Left ventricle myocardium superior (tissue), 1 donor: ENCODE data around the gene NCAPG2. TPM values are rescaled to one million over a fixed set of nuclear protein-coding genes. Genes with fewer than 3 reads are reported as not detected.

Source experiments
- ATAC-seq: fragments of 200-7000 bp; cut with Tn5 transposase; one replicate; pipeline ENCODE4 v1.9.1; 2020; ENCODE audit warnings: mild to moderate bottlenecking, moderate library complexity
- DNase-seq: peaks from one replicate; pipeline ENCODE4 v3.0.0-alpha.2; 2020
- intact Hi-C: fragments of 100-400 bp; cut with micrococcal nuclease; formaldehyde crosslinking; loops from one replicate; pipeline ENCODE4 v1.11.0; 2022
- long read RNA-seq: library from polyadenylated mRNA; unstranded; transcript quantifications from one replicate; pipeline ENCODE4 v2.0.0, GENCODE V29; 2021
- total RNA-seq: library from RNA; stranded (reverse); fragmentation: NEBNext Ultra II Directional; extraction: Animal tissue kit (Norgen Biotek cat#: 25700); gene quantifications from one replicate; pipeline ENCODE4 v1.2.1, GENCODE V29; 2021
- donor health status: DM: no; HTN: yes; CAD: no; lungs with severe emphysema.

NCAPG2 gene, protein sequence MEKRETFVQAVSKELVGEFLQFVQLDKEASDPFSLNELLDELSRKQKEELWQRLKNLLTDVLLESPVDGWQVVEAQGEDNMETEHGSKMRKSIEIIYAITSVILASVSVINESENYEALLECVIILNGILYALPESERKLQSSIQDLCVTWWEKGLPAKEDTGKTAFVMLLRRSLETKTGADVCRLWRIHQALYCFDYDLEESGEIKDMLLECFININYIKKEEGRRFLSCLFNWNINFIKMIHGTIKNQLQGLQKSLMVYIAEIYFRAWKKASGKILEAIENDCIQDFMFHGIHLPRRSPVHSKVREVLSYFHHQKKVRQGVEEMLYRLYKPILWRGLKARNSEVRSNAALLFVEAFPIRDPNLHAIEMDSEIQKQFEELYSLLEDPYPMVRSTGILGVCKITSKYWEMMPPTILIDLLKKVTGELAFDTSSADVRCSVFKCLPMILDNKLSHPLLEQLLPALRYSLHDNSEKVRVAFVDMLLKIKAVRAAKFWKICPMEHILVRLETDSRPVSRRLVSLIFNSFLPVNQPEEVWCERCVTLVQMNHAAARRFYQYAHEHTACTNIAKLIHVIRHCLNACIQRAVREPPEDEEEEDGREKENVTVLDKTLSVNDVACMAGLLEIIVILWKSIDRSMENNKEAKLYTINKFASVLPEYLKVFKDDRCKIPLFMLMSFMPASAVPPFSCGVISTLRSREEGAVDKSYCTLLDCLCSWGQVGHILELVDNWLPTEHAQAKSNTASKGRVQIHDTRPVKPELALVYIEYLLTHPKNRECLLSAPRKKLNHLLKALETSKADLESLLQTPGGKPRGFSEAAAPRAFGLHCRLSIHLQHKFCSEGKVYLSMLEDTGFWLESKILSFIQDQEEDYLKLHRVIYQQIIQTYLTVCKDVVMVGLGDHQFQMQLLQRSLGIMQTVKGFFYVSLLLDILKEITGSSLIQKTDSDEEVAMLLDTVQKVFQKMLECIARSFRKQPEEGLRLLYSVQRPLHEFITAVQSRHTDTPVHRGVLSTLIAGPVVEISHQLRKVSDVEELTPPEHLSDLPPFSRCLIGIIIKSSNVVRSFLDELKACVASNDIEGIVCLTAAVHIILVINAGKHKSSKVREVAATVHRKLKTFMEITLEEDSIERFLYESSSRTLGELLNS
- 5.0 TPM for total RNA-seq
- long read RNA-seq, partial matches to known transcripts = 1 of 6 reads
- long read RNA-seq, other reads (novel, unspliced or antisense) = 2 of 6 reads

DNA sequence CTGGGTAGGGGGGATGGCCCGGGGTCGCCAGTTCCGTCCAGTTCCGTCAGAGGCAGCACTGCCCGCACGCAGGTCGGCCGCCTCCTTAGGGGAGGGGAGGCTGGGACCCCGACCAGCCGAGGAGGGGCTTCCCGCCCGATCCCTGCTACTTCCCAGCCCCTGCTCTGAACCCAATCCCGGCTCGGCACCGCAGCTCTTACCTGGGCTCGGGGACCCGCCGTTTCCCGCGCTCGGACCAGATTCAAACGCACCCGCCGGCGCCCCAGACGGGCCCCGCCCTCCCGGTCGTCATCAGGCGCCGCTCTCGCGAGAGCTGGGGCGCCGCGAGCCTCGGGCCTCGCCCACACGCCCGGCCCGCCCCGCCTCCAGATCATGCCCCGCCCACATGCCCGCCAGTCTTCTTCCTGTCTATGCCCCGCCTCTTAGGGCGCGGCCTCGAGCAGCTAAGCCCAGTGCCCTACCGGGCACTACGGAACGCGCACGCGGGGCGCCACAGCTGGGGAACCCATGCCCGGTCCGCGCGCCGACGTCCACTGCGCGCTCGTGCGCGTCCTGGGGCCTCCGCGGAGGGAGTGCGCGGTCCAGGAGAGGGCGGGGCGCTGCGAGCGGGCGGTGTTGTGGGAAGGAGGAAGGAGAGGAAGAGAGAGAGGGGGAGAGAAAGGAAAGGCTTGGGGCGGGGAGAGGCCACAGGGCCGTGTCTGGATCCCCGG, at the start of gene NCAPG2:
Gene NCAPG2, minus strand, starts transcription at position 281 of the 710 bp plus-strand sequence. CDS start 2,905 bp downstream, outside the sequence.
- intact Hi-C loops = no loop called here
- ATAC-seq = peak; percentile 99
- peak; percentile 99 for DNase-seq

DNA sequence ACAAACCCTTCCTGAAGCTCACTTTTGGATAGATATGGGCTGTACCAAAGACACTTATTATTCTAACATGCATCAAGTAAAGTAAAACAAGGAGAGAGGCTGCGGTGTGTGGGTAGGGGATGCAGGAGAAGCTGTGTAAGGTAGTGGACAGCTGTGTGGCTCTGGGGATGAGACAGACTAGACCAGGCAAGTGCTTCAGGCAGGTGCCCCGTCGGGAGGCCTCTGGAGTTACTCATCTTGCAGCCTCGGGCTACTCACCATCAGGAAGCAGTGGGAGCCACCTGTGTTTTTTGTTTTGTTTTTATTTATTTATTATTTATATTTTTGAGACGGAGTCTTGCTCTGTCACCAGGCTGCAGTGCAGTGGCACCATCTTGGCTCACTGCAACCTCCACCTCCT, 49.3 kb upstream of the NCAPG2 start:
- intact Hi-C loops = no loop called here
- no peak for DNase-seq
- no peak for ATAC-seq

DNA sequence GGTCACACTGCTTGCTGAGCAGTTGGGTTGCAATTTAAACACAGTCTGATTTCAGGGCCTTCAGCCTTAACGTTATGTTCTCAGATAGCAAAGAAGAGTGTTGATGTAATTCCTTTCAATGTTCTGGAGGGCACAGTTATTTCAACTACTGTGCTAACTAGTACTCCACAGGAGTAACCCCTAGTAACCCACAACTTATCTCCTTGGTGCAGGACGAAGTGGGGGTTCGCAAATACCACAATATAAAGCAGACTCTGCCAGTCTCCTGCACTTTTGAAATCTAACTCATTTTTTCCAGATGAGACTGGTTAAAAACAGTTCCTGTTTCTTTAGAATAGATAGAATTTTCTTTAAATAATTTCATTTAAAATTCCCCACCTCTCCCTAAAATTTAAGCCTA, 47.1 kb upstream of the NCAPG2 start:
- ATAC-seq = no peak
- intact Hi-C loops = no loop called here
- no peak for DNase-seq

DNA sequence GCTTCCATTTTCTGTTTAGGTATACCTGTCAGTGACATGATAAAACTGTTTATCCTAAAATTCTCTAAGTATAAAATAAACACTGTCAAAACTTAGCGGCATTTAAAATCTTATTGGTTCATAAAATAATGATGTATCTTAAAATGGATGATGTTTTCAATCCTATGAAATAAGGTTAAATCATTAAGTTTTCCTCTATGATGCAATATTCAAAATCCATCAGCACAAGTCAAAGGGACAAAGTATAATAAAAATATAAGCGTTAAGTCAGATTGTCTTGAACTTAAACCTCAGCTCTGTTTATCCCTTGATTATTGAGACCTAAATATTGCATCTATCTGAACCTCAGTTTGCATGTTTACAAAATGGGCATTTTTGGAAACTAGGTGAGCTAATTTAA, 46.6 kb upstream of the NCAPG2 start:
- ATAC-seq = no peak
- intact Hi-C loops = no loop called here
- DNase-seq = no peak

DNA sequence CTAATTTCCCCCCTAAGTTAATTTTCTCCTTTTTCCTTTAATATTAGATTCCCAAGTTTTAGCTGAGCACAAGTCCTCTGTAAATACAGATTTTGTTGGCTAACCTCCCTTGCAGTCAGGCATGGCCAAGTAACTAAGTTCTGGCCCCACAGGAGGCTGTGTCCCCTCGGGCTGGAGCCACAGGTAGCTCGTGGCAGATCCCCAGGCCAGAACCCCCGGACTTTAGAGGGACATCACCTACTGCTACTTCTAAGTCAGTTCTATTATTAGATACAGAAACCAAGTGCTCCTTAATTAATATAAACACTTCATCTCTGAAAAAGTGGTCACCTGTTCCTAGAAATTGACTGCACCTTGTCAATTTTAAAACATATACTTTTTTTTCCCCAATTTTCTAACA, 46.1 kb upstream of the NCAPG2 start:
- ATAC-seq (no peak), DNase-seq (no peak)
- intact Hi-C loops = no loop called here

DNA sequence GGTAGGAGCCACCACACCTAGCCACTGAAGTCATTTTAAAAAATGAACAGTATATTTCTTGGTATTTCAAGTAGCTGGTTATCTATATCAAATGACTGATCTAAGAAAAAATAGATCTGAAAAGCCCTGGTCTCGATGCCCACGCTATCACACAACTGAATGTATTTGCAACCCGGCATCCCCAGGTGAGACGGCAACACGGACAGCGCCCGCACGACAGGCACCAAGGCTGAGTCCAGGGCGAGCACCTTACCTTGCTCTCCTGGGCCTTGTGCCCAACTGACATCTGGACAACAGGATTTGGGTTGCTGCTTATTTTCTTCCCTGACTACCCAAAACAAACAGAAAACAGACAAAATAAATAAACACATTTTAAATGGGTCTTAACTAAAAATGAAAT, 44.8 kb upstream of the NCAPG2 start:
- no peak for ATAC-seq
- no peak for DNase-seq
- intact Hi-C loops = no loop called here

DNA sequence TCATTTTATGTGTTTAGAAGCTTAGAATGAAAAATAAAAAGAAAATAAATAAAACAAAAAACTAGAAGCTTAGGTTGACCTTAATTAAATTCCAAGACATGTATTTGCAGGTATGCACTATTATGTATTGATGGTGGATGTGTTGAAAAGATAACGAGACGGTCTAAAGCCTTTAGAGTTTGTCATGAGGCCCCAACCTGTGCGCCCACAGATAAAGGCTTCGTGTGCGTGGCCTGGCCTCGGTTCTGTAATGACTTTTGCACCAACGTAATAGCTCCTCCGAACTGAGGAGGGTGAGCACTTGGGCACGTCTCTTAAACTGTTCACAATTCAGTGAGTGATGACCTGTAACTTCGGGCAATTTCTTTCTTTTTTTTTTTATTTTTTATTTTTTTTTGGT, 43.7 kb upstream of the NCAPG2 start:
- no peak for DNase-seq
- no peak for ATAC-seq
- intact Hi-C loops = no loop called here

DNA sequence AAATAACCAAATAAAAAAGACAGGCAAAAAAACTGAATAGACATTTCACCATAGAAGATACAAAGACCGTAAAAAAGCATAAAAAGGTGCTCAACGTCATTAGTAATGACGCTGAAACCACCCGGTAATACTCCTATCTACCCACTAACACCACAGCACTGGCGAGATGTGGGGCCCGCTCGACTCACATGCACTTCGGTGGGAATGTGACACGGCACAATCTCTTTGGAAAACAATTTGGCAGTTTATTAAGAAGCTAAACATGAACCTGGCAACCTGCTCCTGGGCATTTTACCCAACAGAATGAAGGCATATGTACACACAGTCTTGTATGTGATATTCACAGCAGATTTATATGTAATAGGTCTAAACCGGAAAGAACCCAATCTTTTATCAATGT, 42.8 kb upstream of the NCAPG2 start:
- no peak for ATAC-seq
- intact Hi-C loops = no loop called here
- DNase-seq = no peak

DNA sequence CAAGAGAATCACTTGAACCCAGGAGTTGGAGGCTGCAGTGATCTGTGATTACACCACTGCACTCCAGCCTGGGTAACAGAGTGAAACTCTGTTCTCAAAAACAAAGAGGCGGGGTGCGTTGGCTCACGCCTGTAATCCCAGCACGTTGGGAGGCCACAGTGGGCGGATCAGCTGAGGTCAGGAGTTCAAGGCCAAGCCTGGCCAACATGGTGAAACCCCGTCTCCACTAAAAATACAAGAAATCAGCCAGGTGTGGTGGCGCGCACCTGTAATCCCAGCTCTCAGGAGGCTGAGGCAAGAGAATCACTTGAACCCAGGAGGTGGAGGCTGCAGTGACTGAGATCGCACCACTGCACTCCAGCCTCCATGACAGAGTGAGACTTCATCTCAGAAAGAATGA, 42.4 kb upstream of the NCAPG2 start:
- DNase-seq (no peak), ATAC-seq (no peak)
- intact Hi-C loops = no loop called here

DNA sequence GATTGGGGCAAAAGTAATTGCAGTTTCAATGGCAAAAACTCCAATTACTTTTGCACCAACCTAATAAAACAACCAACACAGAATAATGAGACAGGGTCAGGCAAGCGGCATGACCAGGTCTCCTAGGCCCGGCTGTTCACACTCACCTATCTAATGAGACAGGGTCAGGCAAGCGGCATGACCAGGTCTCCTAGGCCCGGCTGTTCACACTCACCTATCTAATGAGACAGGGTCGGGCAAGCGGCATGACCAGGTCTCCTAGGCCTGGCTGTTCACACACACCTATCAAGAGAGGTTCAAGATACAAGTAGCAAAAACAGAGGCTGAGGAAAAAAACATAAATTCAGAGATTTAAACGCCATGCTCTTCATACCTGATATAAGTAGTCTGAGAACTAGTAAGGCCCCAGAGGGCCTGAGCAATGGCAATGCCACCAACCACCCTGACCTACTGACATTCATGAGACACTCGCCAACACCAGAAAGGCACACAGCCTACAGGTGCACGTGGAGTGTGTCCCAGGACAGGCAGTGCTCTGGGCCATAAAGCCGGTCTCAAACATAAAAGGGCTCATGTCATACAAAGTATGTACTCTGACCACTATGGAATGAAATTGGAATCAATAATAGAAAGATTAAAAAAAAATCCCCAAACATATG, 40.6 kb upstream of the NCAPG2 start:
- no peak for DNase-seq
- intact Hi-C loops = no loop called here
- ATAC-seq = no peak

DNA sequence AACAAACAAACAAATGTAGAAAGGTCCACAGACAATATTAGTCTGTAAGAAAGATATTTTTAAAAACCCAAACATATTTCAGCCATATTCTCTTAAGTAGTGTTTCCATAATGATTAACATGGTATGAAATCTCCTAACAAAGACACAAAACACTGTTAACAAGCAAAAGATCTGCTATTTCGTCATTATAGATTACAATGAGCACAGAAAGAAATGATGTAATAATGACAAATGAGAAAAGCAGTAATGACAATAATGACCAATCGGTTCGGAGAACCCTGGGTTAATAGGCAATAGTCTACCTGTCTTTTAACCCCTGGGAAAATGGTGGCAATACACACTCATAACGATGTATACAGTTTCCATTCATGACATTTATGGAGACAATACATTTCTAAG, 39.5 kb upstream of the NCAPG2 start:
- DNase-seq = no peak
- intact Hi-C loops = no loop called here
- ATAC-seq = no peak

DNA sequence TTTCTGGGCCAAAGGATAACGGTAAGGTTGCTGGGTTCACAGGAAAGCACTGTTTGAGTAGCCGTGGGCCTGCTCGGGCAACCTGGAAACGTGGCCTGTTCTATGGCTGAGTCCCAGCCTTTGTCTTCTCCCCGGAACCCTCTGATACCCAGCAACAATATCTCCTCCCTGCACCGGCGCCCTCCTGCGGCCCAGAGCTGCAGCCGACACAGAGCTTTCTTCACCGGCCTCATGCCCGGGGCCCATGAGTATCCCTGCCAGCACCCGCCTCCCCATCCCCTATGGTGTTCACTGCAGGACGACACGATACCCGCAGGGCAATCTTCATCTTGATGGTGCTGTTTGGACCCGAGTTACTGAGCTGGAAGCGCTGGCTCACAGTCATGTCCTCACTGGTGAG, 38.6 kb upstream of the NCAPG2 start:
- intact Hi-C loops = no loop called here
- no peak for DNase-seq
- no peak for ATAC-seq

DNA sequence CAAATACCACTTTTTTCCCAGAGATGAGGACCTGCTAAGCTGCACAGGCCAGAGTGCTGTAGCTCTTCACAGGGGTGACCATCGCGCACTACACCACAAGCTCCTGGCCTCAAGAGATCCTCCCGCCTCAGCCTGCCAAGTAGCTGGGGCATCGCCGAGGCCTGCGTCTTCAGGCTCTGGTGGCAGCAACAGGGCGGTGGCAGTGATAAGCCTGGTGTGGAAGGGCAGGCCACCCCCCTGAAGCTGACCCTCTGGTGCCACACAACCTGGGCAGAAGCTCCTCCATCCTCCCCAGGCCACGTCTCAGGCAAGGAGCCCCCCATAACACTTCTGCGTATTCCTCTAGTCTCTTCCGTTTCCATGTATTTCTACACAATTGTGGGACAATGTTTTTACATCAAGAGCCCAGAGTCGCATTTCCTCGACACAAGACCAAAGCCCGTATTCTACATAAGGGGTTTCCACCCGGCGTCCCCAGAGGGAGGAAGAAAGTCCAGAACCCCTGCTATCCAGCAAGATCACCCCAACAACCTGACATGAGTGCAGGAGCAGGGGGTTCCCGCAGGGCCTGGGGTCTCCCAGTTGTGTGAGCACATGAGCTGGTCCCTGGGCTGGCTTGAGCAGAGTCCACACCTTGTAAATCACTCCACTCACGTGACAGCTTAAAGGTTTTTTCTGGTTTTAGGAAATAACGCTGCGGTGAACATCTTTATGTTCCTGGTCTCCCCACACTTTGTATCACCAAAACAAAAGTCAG, 37.6 kb upstream of the NCAPG2 start:
- intact Hi-C loops = no loop called here
- ATAC-seq (no peak), DNase-seq (no peak)

DNA sequence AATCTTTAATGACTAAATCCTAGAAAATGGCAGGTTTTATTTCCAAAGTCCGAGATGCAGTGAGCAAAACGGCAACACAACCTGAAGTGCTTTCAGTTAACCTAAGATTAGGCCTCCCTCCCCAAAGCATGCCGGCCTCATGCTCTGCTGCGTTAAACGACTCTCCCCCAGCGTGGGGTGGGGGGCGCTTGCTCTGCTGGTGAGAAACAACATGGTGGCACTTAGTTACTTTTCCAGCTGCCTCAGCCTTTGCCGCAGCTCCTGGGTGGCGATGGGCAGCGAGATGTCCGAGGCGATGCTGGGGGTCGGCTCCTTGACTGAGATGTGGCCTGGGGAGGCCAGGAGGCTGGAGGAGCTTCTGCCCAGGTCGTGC, 36.7 kb upstream of the NCAPG2 start:
- no peak for DNase-seq
- ATAC-seq = no peak
- intact Hi-C loops = no loop called here

DNA sequence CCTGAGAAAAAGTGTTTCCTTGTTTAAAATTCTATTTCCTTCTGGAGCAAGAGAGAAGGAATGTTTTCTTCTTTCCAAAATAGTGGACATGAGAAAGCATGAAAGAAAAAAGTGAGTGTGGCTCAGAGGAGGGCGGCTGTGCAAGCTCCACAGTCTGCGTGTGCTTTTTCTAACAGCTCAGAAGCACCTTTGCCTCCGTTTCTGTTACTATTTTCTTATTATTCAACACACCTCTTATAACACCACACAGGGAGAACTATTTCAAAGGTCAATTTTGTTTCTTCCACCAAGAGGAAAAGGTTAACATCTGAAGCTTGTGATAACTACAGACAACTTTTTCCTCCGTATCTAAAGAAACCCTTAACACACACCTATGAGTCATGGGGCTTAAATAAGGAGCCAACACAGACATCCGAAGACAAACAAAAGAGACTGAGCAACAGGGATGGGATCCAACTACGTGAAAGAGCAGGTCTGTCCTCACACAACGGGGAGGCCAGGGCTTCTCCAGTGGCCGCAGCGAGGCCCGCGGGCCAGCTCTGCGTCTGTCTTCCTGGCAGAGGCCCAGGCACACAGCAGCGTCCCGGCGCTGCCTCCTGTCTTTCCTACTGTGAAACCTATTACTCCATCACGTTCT, 36.2 kb upstream of the NCAPG2 start:
- intact Hi-C loops = no loop called here
- ATAC-seq = peak; percentile 45
- no peak for DNase-seq

DNA sequence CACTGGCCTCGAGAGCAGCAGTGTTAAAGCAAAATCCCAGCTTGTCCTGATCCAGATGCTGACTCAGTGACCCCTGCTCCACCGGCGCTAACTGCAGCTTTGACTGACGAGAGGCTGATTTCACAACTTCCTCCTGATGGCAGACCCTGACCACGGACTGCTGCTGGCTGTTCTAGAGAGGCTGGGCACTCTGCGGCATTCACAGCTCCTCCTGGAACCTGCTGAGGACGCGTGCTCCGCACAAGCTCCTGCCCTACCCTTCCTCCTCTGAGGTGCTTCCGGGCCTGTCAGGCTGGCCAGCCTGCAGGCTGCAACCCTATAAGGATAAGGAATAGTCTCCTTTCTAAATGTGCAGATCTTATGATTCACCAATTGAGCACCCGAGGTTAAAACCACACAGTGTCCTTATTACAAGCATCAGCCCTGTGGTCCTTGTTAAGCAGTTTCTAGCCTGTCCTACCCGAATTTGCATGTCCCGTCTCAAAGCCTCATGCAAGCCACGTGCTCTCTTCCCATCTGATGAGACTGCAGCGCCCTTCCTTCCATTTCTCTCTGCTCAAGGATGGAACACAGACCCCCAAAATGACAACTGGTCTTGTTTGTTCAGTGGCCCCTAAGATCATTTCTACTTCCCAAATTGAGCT, 35.5 kb upstream of the NCAPG2 start:
- ATAC-seq (peak; percentile 37), DNase-seq (no peak)
- intact Hi-C loops = no loop called here

DNA sequence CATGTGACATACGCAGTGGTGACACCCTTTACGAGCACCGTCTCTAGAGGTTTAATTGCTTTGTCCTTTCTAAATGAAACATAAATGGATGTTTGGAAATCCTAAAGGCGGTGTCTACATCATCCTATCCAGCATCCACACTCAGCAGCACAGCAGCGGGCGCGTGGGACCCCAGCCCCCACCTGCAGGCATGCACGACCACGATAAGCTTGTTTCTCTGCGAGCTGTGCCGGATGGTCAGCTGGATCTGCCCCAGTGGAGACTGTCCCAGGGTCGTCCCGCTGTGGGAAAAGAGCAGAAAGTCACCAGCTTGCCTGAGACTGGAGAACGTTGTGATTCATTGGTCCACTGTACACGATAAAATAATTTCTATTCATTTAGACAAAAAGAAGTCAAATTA, 34.2 kb upstream of the NCAPG2 start:
- DNase-seq (no peak), ATAC-seq (no peak)
- intact Hi-C loops = no loop called here
